NB4 (cell line): ENCODE results near the gene DLX2.

Experiments
- TF ChIP-seq, protein P1 (sequence below): IDR thresholded peaks from one replicate; pipeline ENCODE4 v1.5.1; 2012; ENCODE audit warnings: low read depth, low read length
- TF ChIP-seq, protein P2 (sequence below): IDR thresholded peaks from 2 replicates; pipeline ENCODE4 v1.6.1; 2011; ENCODE audit warnings: low read depth, low read length

DNA sequence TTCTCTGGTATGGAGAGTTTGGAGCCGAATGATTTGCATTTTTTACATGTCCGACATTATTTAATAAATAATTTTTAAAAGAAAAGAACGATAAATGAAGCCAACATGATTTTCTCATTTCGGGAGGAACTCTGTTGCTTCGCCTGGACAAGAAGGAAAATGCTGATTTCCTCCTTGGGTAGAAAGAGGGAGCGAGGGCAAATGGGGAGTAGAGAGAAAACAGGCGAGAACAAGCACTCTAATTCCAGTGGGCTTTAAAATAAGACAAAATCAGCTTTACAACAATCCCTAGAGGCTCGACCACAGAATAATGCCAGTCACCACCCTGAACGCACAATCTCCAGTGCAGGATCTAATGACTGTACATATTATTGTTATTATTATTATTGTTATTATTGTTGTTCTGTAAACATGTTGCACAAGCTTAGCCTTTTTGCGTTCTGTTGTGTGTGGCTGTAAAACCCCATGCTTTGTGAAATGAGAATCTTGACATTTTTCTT is 13.6 kb downstream of the DLX2 start:
- TF ChIP-seq, protein P1, sequence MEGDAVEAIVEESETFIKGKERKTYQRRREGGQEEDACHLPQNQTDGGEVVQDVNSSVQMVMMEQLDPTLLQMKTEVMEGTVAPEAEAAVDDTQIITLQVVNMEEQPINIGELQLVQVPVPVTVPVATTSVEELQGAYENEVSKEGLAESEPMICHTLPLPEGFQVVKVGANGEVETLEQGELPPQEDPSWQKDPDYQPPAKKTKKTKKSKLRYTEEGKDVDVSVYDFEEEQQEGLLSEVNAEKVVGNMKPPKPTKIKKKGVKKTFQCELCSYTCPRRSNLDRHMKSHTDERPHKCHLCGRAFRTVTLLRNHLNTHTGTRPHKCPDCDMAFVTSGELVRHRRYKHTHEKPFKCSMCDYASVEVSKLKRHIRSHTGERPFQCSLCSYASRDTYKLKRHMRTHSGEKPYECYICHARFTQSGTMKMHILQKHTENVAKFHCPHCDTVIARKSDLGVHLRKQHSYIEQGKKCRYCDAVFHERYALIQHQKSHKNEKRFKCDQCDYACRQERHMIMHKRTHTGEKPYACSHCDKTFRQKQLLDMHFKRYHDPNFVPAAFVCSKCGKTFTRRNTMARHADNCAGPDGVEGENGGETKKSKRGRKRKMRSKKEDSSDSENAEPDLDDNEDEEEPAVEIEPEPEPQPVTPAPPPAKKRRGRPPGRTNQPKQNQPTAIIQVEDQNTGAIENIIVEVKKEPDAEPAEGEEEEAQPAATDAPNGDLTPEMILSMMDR: no peak
- TF ChIP-seq, protein P2, sequence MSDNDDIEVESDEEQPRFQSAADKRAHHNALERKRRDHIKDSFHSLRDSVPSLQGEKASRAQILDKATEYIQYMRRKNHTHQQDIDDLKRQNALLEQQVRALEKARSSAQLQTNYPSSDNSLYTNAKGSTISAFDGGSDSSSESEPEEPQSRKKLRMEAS: no peak
